Coronary artery (tissue), 2 donors: ENCODE measurements around the gene COBL.
"Not testable (repeated sequence)": the region's sequence is repeated elsewhere in the genome, so short reads cannot be mapped to it uniquely, and the experiment has no call there.

ENCODE experiments used
- DNase-seq: peaks from one replicate; pipeline ENCODE4 v3.0.0-alpha.2; 2017; ENCODE audit warnings: low spot score
- H3K27ac ChIP-seq, 2 donors: fragments of 200-600 bp; sonication (generic); one replicate each; pipeline ENCODE4 v1.5.1; 2016 to 2019
- H3K4me3 ChIP-seq: fragments of 200-600 bp; sonication (generic); 2 replicates; pipeline ENCODE4 v1.5.1; 2016; ENCODE audit warnings: mild to moderate bottlenecking, moderate library complexity
- CTCF ChIP-seq: fragments of 200-600 bp; sonication (generic); IDR thresholded peaks from one replicate; pipeline ENCODE4 v1.5.1; 2019; ENCODE audit warnings: antibody characterized with exemption

COBL gene

GRCh38 chr7:51005074-51005473, 311.5 kb downstream of the COBL start:
- no peak for DNase-seq
- Histone ChIP-seq H3K27ac (no peak overlapping the region), H3K4me3 (no peak overlapping the region)
- no peak for TF ChIP-seq CTCF

- TF ChIP-seq CTCF, result no peak
- no peak overlapping the region for H3K4me3 ChIP-seq
- DNase-seq, result no peak
- no peak overlapping the region for H3K27ac ChIP-seq
Observed at GRCh38 chr7:51000956-51001355, 315.7 kb downstream of the COBL start.

GRCh38 chr7:50994753-50995319, 321.8 kb downstream of the COBL start:
- no peak overlapping the region for H3K27ac ChIP-seq
- no peak for DNase-seq
- no peak overlapping the region for H3K4me3 ChIP-seq
- TF ChIP-seq CTCF, result no peak

- H3K27ac ChIP-seq, DNase-seq, H3K4me3 ChIP-seq: not testable (repeated sequence)
Observed at GRCh38 chr7:50990214-50990613, 326.4 kb downstream of the COBL start.

- TF ChIP-seq CTCF, result no peak
- H3K27ac ChIP-seq, result no peak overlapping the region
- no peak for DNase-seq
- H3K4me3 ChIP-seq, result no peak overlapping the region
Observed at GRCh38 chr7:50988988-50989387, 327.6 kb downstream of the COBL start.

- no peak overlapping the region for H3K27ac ChIP-seq
- DNase-seq, result no peak
- H3K4me3 ChIP-seq, result no peak overlapping the region
- no peak for TF ChIP-seq CTCF
Observed at GRCh38 chr7:50988465-50988864, 328.1 kb downstream of the COBL start.

- Histone ChIP-seq H3K4me3 (no peak overlapping the region), H3K27ac (no peak overlapping the region)
- no peak for TF ChIP-seq CTCF
- no peak for DNase-seq
Observed at GRCh38 chr7:50985096-50985495, 331.5 kb downstream of the COBL start.

- Histone ChIP-seq H3K27ac (no peak overlapping the region), H3K4me3 (no peak overlapping the region)
- DNase-seq, result no peak
- TF ChIP-seq CTCF, result no peak
Observed at GRCh38 chr7:50983850-50984249, 332.8 kb downstream of the COBL start.
